Stimulated activated naive CD8-positive, alpha-beta T cell treated with anti-CD3 and anti-CD28 coated beads, Interleukin-15, Interleukin-2, amounts not matched to agents 100 ng/mL and 50 ng/mL, for 24 hours (primary cell): Measurements from ENCODE around the gene EXOC7.

Source experiments
- H3K27ac Mint-ChIP-seq: one replicate; pipeline ENCODE4 v1.8.0; 2021; ENCODE audit warnings: mild to moderate bottlenecking, mixed read lengths
- H3K27me3 Mint-ChIP-seq: one replicate; pipeline ENCODE4 v1.8.0; 2021; ENCODE audit warnings: mixed read lengths
- H3K36me3 Mint-ChIP-seq: one replicate; pipeline ENCODE4 v1.8.0; 2021; ENCODE audit warnings: low read depth, mixed read lengths
- H3K4me1 Mint-ChIP-seq: one replicate; pipeline ENCODE4 v1.8.0; 2021; ENCODE audit warnings: low read depth, mixed read lengths
- H3K4me3 Mint-ChIP-seq: one replicate; pipeline ENCODE4 v1.8.0; 2021; ENCODE audit warnings: mild to moderate bottlenecking, mixed read lengths
- H3K9me3 Mint-ChIP-seq: one replicate; pipeline ENCODE4 v1.8.0; 2021; ENCODE audit warnings: mixed read lengths

EXOC7 gene

DNA sequence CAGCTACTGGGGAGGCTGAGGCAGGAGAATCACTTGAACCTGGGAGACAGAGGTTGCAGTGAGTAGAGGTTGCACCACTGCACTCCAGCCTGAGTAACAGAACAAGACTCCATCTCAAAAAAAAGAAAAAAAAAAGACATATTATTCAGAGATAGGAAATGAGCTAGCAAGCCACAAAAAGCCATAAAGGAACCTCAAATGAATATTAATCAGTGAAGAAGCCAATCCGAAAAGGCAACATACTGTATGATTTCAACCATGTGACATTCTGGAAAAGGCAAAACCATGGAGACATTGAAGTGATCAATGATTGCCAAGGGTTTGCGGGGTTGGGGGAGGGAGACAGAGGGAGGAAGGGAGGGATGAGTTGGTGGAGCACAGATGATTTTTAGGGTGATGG lies 8.4 kb upstream of the EXOC7 start:
- H3K9me3 Mint-ChIP-seq = no peaks in the 10 kb centered on the region
- no peaks in the 10 kb centered on the region for H3K36me3 Mint-ChIP-seq
- H3K27me3 Mint-ChIP-seq = no peaks in the 10 kb centered on the region
- no peak overlapping the region for H3K27ac Mint-ChIP-seq
- H3K4me3 Mint-ChIP-seq = no peak overlapping the region
- no peaks in the 10 kb centered on the region for H3K4me1 Mint-ChIP-seq

DNA sequence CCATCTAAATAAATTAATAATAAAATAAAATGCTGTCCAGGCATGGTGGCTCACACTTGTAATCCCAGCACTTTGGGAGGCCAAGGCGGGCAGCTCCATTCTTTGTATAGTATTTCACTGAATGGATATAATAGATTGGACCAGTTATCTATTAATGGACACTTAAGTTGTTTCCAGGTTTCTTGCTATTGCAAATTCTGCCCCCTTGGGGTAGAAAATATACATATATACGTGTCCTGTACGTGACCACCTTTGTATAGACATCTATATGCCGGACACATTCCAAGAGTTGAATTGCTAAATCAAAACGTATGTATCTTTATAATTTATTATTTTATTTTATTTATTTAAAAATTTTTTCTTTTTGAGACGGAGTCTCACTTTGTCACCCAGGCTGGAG lies 3.9 kb upstream of the EXOC7 start:
- H3K27ac Mint-ChIP-seq = no peak overlapping the region
- H3K4me1 Mint-ChIP-seq = peaks cover 18% of the 10 kb centered on the region
- H3K9me3 Mint-ChIP-seq = no peaks in the 10 kb centered on the region
- H3K4me3 Mint-ChIP-seq = no peak overlapping the region
- no peaks in the 10 kb centered on the region for H3K36me3 Mint-ChIP-seq
- no peaks in the 10 kb centered on the region for H3K27me3 Mint-ChIP-seq

DNA sequence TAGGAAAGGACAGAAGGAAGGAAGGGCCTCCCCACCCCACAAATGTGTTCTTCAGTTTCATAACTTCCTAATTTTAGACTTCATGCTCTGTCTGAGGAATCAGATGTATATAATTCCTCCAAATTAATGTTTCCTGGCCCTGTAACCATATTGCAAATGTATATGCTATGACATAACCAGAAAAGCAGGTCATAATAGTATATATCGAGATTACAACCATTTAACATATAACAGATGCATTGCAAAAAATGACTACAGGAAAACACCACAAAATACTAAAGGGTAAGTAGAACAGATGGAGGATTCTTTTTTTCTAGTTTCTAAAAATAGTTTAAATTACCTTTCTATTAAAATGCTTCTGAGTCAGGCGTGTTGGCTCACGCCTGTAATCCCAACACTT lies 3.1 kb upstream of the EXOC7 start:
- Mint-ChIP-seq H3K36me3 (peaks cover 1% of the 10 kb centered on the region), H3K27me3 (no peaks in the 10 kb centered on the region), H3K4me3 (no peak overlapping the region), H3K4me1 (peaks cover 23% of the 10 kb centered on the region), H3K9me3 (no peaks in the 10 kb centered on the region), H3K27ac (no peak overlapping the region)

DNA sequence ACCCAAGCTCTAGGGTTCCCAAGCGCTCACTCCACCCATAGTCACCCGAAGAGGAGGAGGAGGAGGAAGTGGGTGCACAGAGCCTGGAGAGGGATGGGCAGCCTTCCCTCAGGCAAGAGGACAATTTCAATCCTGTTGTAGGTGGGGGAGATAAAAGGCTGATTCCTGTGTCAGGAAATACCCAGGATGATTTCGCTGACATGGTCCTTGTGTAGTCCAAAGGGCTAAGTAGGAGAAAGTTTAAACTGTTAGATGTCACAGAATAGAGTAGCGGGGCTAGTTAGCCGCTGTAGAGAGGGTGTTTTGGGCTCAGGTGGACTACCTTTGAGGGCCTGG lies 1.3 kb upstream of the EXOC7 start:
- Mint-ChIP-seq H3K4me3 (peak overlapping the region; percentile 97), H3K9me3 (no peaks in the 10 kb centered on the region), H3K36me3 (peaks cover 12% of the 10 kb centered on the region), H3K4me1 (peaks cover 33% of the 10 kb centered on the region), H3K27me3 (no peaks in the 10 kb centered on the region), H3K27ac (peak overlapping the region; percentile 95)

DNA sequence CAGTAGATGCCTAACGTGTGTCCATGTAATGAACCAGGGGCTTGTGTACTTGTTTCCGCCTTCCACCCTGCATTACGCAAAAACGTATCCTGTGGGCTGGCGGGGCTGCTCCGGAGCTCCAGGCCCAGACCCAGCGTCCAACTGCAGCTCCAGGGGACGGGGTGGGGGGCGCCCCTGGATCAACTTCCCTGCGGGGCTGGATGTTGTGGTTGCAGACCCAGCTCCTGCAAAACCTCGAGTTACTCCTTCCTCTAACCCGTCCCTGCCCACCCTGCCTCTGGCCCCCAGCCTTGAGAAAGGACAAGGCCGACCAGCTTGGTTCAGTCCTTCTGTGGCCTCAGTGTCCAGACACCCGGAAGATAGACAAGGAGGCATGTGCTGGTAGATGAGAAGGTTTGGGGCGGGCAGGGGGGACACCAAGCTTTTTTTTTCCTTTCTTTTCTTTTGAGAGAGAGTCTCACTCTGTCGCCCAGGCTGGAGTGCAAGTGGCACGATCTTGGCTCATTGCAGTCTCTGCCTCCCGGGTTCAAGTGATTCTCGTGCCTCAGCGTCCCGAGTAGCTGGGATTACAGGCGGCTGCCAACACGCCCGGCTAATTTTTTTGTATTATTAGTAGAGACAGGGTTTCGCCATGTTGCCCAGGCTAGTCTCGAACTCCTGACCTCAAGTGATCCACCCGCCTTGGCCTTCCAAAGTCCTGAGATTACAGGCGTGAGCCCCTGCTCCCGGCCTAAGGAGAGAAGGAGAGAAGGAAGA lies 731 bp upstream of the EXOC7 start:
- H3K4me1 Mint-ChIP-seq = peaks cover 34% of the 10 kb centered on the region
- peaks cover 17% of the 10 kb centered on the region for H3K36me3 Mint-ChIP-seq
- no peaks in the 10 kb centered on the region for H3K9me3 Mint-ChIP-seq
- H3K4me3 Mint-ChIP-seq = peak overlapping the region; percentile 97
- peak overlapping the region; percentile 95 for H3K27ac Mint-ChIP-seq
- no peaks in the 10 kb centered on the region for H3K27me3 Mint-ChIP-seq

DNA sequence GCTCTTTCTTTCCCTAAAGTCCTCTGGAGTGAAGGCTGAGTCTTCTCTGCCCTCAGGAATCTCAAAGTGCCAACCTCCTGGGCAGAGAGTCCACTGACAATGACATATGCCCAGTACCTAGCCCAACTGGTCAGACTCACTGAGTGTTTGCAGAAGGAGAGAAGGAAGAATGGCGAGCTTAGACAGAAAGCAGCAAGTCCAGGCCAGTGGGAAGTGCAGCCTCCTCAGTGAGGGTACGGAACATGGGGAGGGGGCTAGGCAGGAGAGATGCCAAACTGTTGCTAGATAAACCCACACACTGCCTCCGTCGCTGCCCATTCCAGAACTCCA lies 678 bp downstream of the EXOC7 start:
- Mint-ChIP-seq H3K36me3 (peaks cover 25% of the 10 kb centered on the region), H3K4me1 (peaks cover 34% of the 10 kb centered on the region), H3K27ac (peak overlapping the region; percentile 95), H3K27me3 (no peaks in the 10 kb centered on the region), H3K9me3 (no peaks in the 10 kb centered on the region), H3K4me3 (peak overlapping the region; percentile 97)

DNA sequence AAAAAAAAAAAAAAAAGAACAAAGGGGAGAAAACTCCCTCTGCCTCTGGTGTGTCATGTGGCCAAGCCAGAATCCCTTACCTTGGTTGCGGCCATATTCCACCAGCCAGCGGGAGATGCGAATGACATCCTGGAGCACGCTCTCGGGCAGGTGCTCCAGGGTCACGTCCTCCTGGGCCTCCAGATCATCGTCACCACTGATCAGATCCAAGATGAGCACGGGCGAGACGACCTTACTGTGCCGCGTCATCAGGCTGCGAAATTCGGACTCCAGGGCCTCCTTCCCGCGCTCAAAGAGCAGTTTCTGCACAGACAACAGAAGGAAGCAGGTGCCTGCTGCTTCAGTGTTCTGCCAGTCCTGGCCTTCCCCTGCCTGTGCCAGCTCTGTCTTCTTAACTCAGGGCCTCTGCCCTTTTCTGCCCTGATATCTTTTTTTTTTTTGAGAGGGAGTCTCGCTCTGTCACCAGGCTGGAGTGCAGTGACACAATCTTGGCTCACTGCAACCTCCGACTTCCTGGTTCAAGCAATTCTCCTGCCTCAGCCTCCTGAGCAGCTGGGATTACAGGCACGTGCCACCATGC lies 5.8 kb downstream of the EXOC7 start:
- H3K4me1 Mint-ChIP-seq = peaks cover 23% of the 10 kb centered on the region
- no peak overlapping the region for H3K4me3 Mint-ChIP-seq
- H3K27ac Mint-ChIP-seq = no peak overlapping the region
- H3K36me3 Mint-ChIP-seq = peaks cover 49% of the 10 kb centered on the region
- no peaks in the 10 kb centered on the region for H3K27me3 Mint-ChIP-seq
- no peaks in the 10 kb centered on the region for H3K9me3 Mint-ChIP-seq

DNA sequence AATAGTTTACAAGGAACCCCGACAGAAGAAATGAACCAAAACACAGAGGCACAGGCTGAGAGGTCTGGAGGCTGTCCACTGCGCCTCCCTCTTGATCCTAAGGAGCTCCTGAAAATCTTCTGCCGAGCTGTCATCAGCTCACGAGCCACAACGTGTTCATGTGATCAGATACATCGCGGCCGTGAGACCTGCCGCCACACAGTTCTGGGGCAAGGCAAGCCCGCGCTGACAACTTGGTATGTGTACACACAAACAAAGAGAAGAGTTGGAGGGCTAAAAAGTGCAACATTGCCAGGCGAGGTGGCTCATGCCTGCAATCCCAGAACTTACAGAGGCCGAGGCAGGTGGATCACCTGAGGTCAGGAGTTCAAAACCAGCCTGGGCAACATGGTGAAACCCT lies 7.6 kb downstream of the EXOC7 start:
- H3K4me1 Mint-ChIP-seq = peaks cover 12% of the 10 kb centered on the region
- no peaks in the 10 kb centered on the region for H3K9me3 Mint-ChIP-seq
- no peak overlapping the region for H3K4me3 Mint-ChIP-seq
- no peaks in the 10 kb centered on the region for H3K27me3 Mint-ChIP-seq
- H3K27ac Mint-ChIP-seq = no peak overlapping the region
- peaks cover 46% of the 10 kb centered on the region for H3K36me3 Mint-ChIP-seq

DNA sequence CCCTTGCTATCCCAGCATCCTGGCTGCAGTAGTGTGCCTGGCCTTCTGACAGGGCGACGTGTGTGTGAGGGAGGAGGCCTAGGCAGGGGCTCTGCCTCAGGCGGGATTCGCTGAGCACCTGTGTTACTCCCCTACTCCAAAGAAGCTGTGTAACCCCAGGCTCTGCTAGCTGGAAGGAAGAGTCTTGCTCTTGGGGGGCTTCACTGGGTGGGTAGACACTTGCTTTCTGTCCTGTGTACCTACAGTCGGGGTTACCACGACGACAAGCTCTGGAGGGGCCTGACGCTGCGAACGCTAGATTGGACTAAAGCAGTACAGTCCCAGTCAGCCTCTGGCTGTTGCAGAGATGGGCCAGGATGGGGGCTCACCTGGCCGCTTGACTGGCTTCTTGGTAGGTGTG lies 9.5 kb downstream of the EXOC7 start:
- H3K36me3 Mint-ChIP-seq = peaks cover 35% of the 10 kb centered on the region
- no peak overlapping the region for H3K4me3 Mint-ChIP-seq
- H3K9me3 Mint-ChIP-seq = no peaks in the 10 kb centered on the region

DNA sequence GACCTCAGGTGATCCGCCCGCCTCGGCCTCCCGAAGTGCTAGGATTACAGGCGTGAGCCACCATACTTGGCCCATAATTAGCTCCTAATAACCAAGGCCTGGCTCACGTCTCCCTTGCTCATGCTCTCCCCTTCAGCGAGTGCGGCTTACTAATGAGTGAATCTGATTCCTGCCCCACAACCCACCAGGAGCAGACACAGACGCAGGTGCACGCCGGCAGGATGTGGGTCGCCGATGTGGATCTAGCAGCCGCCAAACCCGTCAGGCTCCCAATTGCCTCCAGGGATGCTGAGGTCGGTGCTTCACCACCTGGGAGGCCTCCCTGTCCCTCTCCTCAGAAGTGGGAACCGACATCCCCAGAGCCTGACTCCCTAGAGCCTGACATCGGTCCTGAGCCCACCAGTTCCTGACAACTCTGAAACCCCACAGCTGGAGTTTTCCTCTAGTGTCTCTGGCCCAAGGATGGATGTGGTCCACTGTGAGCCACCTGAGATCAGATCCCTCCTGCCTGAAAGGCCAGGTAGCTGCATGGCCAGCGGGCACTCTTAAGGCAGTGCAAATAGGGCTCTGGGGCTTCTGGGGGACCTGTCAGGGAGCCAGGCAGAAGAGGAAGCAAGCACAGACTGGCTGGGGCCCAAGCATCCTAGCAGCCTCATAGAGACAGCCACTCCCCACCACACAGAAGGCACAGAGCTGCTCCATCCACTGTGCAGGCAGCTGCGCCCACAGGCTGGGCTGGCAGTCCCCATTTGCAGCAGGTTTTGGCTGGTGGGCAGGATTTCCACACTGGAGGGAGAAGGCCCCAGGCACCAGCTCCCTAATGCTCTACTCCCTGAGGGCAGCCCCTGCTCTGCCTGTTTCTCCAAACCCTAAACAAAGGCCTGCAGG lies 10.8 kb downstream of the EXOC7 start:
- no peak overlapping the region for H3K4me3 Mint-ChIP-seq
- H3K27ac Mint-ChIP-seq = no peak overlapping the region
- H3K9me3 Mint-ChIP-seq = no peaks in the 10 kb centered on the region
- peaks cover 28% of the 10 kb centered on the region for H3K36me3 Mint-ChIP-seq
- H3K27me3 Mint-ChIP-seq = no peaks in the 10 kb centered on the region
- peaks cover 8% of the 10 kb centered on the region for H3K4me1 Mint-ChIP-seq

More for the DNA sequence above, 9.5 kb downstream of the EXOC7 start:
- peaks cover 8% of the 10 kb centered on the region for H3K4me1 Mint-ChIP-seq
- H3K27me3 Mint-ChIP-seq = no peaks in the 10 kb centered on the region
- H3K27ac Mint-ChIP-seq = no peak overlapping the region

DNA sequence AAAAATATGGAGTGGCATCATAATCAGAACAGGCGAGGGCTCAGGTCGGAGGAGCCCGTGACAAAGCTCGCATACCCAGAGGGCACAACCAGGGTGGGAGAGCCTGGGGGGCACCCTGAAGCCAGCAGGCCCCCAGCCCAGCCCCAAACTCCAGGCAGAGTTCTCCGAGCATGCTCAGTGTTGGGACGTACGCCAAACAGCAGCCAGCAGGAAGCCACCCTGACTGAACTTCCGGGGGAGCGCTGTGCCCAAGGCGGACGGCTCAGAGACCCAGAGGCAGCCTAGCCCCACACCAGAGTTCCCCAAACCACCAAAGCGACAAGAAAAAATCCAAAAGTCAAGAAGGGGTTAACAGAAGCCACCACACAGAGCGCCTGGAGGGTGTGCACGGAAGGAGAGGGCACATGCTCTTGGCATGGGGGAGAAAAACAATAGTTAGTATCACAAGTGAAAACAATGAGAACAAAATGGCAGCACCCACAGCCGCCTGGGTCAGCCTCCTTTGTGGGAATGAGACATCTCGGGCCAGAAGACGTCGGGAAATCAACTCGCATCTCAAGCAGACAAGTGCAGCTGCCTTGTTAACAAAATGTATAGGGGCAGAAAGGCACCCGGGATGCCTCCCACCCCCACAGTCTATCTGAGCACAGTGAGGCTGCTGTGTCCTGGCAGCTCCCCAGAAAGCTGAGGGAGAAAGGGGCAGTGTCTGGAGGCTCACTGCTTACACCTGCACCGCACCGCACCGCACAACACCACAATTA lies 11.9 kb downstream of the EXOC7 start:
- Mint-ChIP-seq H3K4me3 (peak overlapping the region; percentile 13), H3K4me1 (peaks cover 8% of the 10 kb centered on the region), H3K36me3 (peaks cover 19% of the 10 kb centered on the region), H3K27me3 (no peaks in the 10 kb centered on the region), H3K9me3 (no peaks in the 10 kb centered on the region), H3K27ac (peak overlapping the region; percentile 40)

DNA sequence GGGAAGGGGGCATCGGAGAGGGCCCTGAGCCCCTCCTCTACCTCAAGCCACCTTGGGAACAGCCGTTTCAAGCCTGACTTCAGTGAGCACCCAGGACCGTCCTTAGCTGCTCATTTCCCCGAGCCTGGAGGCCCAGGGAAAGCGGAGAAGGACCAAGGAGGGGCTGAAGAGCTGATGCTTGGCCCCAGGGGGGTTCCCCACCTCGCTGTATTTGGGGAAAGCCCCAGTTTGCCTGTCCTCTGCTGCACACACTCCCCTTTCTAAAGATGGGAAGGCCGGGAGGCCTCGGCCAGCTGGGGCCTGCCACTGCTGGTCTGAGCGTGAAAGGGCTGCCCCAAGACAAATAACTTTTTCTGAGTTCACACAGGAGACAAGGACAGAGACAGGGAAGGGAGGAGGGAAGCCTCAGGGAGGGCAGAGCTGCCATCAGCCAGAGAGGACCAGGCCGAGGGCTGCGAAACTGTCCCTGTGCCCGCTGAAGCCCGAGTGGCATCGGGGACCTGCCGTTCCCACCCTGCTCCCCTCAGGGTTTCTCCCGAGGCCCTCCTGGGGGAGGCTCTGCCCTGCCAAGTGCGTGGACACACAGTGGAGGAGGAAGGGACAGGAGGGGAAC lies 13.0 kb downstream of the EXOC7 start:
- H3K36me3 Mint-ChIP-seq = peaks cover 15% of the 10 kb centered on the region
- H3K4me1 Mint-ChIP-seq = peaks cover 4% of the 10 kb centered on the region
- no peaks in the 10 kb centered on the region for H3K27me3 Mint-ChIP-seq
- H3K9me3 Mint-ChIP-seq = no peaks in the 10 kb centered on the region
- no peak overlapping the region for H3K4me3 Mint-ChIP-seq
- peak overlapping the region; percentile 31 for H3K27ac Mint-ChIP-seq

DNA sequence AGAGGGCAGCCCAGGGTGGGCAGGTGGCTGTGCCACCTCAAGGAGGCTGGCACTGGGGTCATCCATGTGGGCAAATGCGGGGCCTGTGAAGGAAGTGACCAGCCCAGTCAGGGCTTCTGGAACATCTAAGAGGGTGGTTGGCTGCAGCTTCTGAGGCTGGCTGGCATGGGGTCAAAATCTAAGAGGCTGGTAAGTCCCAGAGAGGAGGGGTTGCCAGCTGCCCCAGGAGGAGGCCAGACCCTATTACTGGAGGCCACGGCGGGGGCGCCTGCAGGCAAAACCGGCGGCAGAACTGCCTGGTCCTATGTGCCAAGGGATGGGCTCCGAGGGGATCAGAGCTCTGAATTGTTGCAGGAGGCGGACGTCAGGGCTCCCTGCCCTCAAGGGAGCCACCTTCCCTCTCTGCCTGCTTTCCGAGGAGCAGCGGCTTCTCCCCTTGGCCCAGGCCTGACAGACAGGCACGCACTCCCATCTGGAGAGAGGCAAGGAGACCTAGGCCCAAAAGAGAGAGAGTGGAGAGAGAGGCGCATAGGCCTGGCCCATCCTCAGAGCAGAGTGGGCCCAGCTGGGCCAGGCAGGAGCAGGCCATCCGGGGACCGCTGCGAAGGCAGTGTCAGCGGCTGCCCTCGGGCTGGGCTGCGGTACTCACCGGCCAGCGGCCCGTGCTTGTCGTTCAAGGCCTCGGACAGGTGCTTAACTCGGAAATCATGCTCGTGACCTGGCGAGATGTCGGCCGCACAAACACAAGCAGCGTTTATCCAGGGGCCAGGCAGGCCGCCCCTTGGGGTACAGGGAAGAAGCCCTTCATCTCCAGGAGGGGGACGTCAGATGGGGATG lies 13.7 kb downstream of the EXOC7 start:
- Mint-ChIP-seq H3K36me3 (peaks cover 16% of the 10 kb centered on the region), H3K27ac (no peak overlapping the region), H3K4me3 (no peak overlapping the region), H3K9me3 (no peaks in the 10 kb centered on the region), H3K4me1 (peaks cover 4% of the 10 kb centered on the region), H3K27me3 (no peaks in the 10 kb centered on the region)
